HepG2 (cell line): Measurements from ENCODE around the gene PIEZO2. TPM values are rescaled to one million over a fixed set of nuclear protein-coding genes. Genes with fewer than 3 reads are reported as not detected.

ENCODE experiments used
- ATAC-seq: fragments of 200-7000 bp; cut with Tn5 transposase; 3 replicates; pipeline ENCODE4 v1.9.1; 2020; ENCODE audit warnings: mild to moderate bottlenecking, moderate library complexity
- BruUV-seq: library from RNA; stranded (reverse); fragments of 400-500 nt; replicated peaks from 2 replicates; lab custom pipeline; 2021; lab: Mats Ljungman, UMichigan
- CTCF ChIA-PET: fragments of 300-600 bp; formaldehyde crosslinking; extraction: SDS; loops from one replicate; lab custom pipeline; 2021; ENCODE audit warnings: low total read pairs, inconsistent platforms, low intra/inter-chr PET ratio; lab: Yijun Ruan, JAX
- POLR2A ChIA-PET: fragments of 350-600 bp; sonication (Branson Sonifier 250); formaldehyde crosslinking; loops from one replicate; lab custom pipeline; 2020; ENCODE audit warnings: antibody characterized with exemption, inconsistent platforms; lab: Yijun Ruan, JAX
- DNase-seq: peaks from one replicate; pipeline ENCODE4 v3.0.0-alpha.2; 2015; ENCODE audit warnings: low spot score
- FAIRE-seq: peaks from 3 replicates; lab custom pipeline; 2011; peaks lifted over from hg19 to GRCh38; lab: Jason Lieb, UNC
- H2AFZ ChIP-seq: one replicate; pipeline ENCODE4 v1.6.1; 2011; ENCODE audit warnings: low read length, inconsistent platforms
- H3K27ac ChIP-seq: fragments of 300-600 bp; 3 replicates; pipeline ENCODE4 v1.8.0; 2011; ENCODE audit warnings: mixed run types, mild to moderate bottlenecking, mixed read lengths, low read length, inconsistent platforms; ENCODE audit not compliant: insufficient read depth; ENCODE audit errors: extremely low read length
- H3K27me3 ChIP-seq, 2 experiments: fragments of 200-600 bp in 1 of 2; 2 replicates in 1 of 2; 3 replicates in 1 of 2; pipeline versions ENCODE4 v1.6.0 to v1.8.0; 2011; ENCODE audit warnings: low read length in 2 of 2, mild to moderate bottlenecking in 2 of 2, moderate library complexity in 2 of 2, inconsistent platforms in 1 of 2; ENCODE audit not compliant: insufficient read depth in 2 of 2, control insufficient read depth in 1 of 2
- H3K36me3 ChIP-seq, 2 experiments: fragments of 200-600 bp in 1 of 2; replicated peaks in 1 of 2; 2 replicates in 1 of 2; 3 replicates in 1 of 2; pipeline versions ENCODE4 v1.5.1 to v1.8.0; 2011; ENCODE audit warnings: low read length in 2 of 2, inconsistent platforms in 1 of 2; ENCODE audit not compliant: insufficient read depth in 2 of 2, control insufficient read depth in 1 of 2
- H3K4me1 ChIP-seq: 2 replicates; pipeline ENCODE4 v1.5.1; 2012; ENCODE audit warnings: low read length, inconsistent platforms; ENCODE audit not compliant: insufficient read depth
- H3K4me2 ChIP-seq: 2 replicates; pipeline ENCODE4 v1.6.0; 2011; ENCODE audit warnings: low read depth, low read length, inconsistent platforms
- H3K4me3 ChIP-seq, 3 experiments: fragments of 200-600 bp in 1 of 3; sonication (generic), shearing (Covaris generic) in 1 of 3; replicated peaks in 1 of 3; 2 replicates each; pipeline ENCODE4 v1.5.1; 2011 to 2016; ENCODE audit warnings: low read length in 3 of 3, inconsistent platforms in 2 of 3, low read depth in 2 of 3, mild to moderate bottlenecking in 2 of 3, control low read depth in 1 of 3, mixed read lengths in 1 of 3; ENCODE audit not compliant: insufficient read depth in 1 of 3
- H3K79me2 ChIP-seq: one replicate; pipeline ENCODE4 v1.6.1; 2011; ENCODE audit warnings: low read length, inconsistent platforms; ENCODE audit not compliant: insufficient read depth
- H3K9ac ChIP-seq: 2 replicates; pipeline ENCODE4 v1.6.0; 2011; ENCODE audit warnings: mild to moderate bottlenecking, low read depth, low read length, inconsistent platforms; ENCODE audit not compliant: insufficient read depth
- H3K9me3 ChIP-seq: 2 replicates; pipeline ENCODE4 v1.5.1; 2012; ENCODE audit warnings: mild to moderate bottlenecking, low read length
- H4K20me1 ChIP-seq: 2 replicates; pipeline ENCODE4 v1.6.0; 2011; ENCODE audit warnings: inconsistent platforms, mild to moderate bottlenecking, low read length, moderate library complexity; ENCODE audit not compliant: insufficient read depth
- ARID5B ChIP-seq: IDR thresholded peaks from 2 replicates; pipeline ENCODE4 v1.4.0; 2020; ENCODE audit warnings: mild to moderate bottlenecking, missing genetic modification reagents
- ETV6 ChIP-seq: sonication (generic); formaldehyde crosslinking; conservative IDR thresholded peaks from 2 replicates; pipeline ENCODE4 v1.4.0; 2020; ENCODE audit warnings: missing genetic modification reagents
- FLYWCH1 ChIP-seq: sonication (generic); formaldehyde crosslinking; IDR thresholded peaks from 2 replicates; pipeline ENCODE4 v1.8.1; 2023; ENCODE audit warnings: mild to moderate bottlenecking, missing genetic modification reagents
- KDM2A ChIP-seq: sonication (generic); formaldehyde crosslinking; IDR thresholded peaks from 2 replicates; pipeline ENCODE4 v1.4.0; 2020; ENCODE audit warnings: low read depth, missing genetic modification reagents, borderline replicate concordance
- KLF11 ChIP-seq: IDR thresholded peaks from 2 replicates; pipeline ENCODE4 v1.6.1; 2016; ENCODE audit warnings: missing compliant biosample characterization
- RFX3 ChIP-seq: IDR thresholded peaks from 2 replicates; pipeline ENCODE4 v1.6.1; 2016; ENCODE audit warnings: missing biosample characterization, missing genetic modification reagents
- SOX13 ChIP-seq, 3 experiments: fragments of 450-650 bp in 1 of 3; sonication (generic) in 1 of 3; formaldehyde crosslinking in 1 of 3; IDR thresholded peaks in 2 of 3; conservative IDR thresholded peaks in 1 of 3; 2 replicates each; pipeline versions ENCODE4 v1.5.0 to v1.6.1; 2016 to 2020; ENCODE audit warnings: antibody characterized with exemption in 1 of 3, mild to moderate bottlenecking in 1 of 3, missing compliant biosample characterization in 1 of 3, missing genetic modification reagents in 1 of 3, moderate library complexity in 1 of 3
- SRSF4 ChIP-seq: fragments of 200-400 bp; formaldehyde crosslinking; IDR thresholded peaks from one replicate; pipeline ENCODE4 v1.6.1; 2018; ENCODE audit warnings: mild to moderate bottlenecking, low read depth, low read length, moderate library complexity; ENCODE audit not compliant: poor library complexity, severe bottlenecking
- SSRP1 ChIP-seq: IDR thresholded peaks from 2 replicates; pipeline ENCODE4 v1.6.1; 2016; ENCODE audit warnings: control low read depth
- ZKSCAN1 ChIP-seq: fragments of 150-350 bp; IDR thresholded peaks from 2 replicates; pipeline ENCODE4 v1.6.1; 2014; ENCODE audit warnings: low read length
- WGBS: methylation state at CpG from one replicate; pipeline ENCODE4 v1.1.6; 2017; ENCODE audit warnings: low lambda C conversion rate; 5-methylcytosine and 5-hydroxymethylcytosine counted together
- in situ Hi-C: cut with HindIII; loops from 2 replicates; pipeline ENCODE4 v1.10.0; 2017; ENCODE audit warnings: low pct_unique_long_range_greater_than_20kb; ENCODE audit not compliant: extremely low pct_ligation_motif_present
- intact Hi-C: fragments of 100-400 bp; cut with micrococcal nuclease; formaldehyde crosslinking; loops from one replicate; pipeline ENCODE4 v1.10.0; 2022; ENCODE audit not compliant: unreplicated experiment
- polyA plus RNA-seq, 8 experiments: library from polyadenylated mRNA; depleted of rRNA in 3 of 8; stranded (reverse) in 7 of 8; unstranded in 1 of 8; fragments of >200 nt; fragmentation: Illumina TruSeq in 4 of 8; extraction: Trizol in 4 of 8; gene quantifications; 2 replicates each; pipeline versions ENCODE4 v1.2.1 to v1.2.3, GENCODE V29; 2011 to 2016; ENCODE audit warnings: low read depth in 4 of 8, missing spikeins in 1 of 8, mixed read lengths in 1 of 8; ENCODE audit not compliant: insufficient read depth in 1 of 8
- total RNA-seq, 5 experiments: library from RNA; depleted of rRNA; stranded (reverse); fragments of >200 nt; fragmentation: Illumina TruSeq; extraction: Trizol; gene quantifications; 2 replicates each; pipeline ENCODE4 v1.2.3, GENCODE V29; 2016; ENCODE audit warnings: low read depth in 1 of 5
- TF ChIP-seq, protein P1 (sequence below): sonication (generic); formaldehyde crosslinking; IDR thresholded peaks from 2 replicates; pipeline ENCODE4 v1.4.0; 2020; ENCODE audit warnings: missing genetic modification reagents, borderline replicate concordance

Gene PIEZO2
- total and polyA plus RNA-seq, 2 of the 13 experiments (the other 11 are each of a cell fraction or from before 2014, with no cell fraction given) = 15.2 to 27.2 TPM

- Histone ChIP-seq H2AFZ (no peak overlapping the region), H3K4me1 (no peaks in the 10 kb centered on the region), H3K27me3 (no peaks in the 10 kb centered on the region), H3K9ac (no peak overlapping the region), H3K27ac (no peak overlapping the region), H4K20me1 (no peaks in the 10 kb centered on the region), H3K36me3 (peaks cover 0 to 6% of the 10 kb centered on the region in 2 experiments; a peak in 1 of 5 replicates), H3K4me3 (no peak overlapping the region), H3K79me2 (no peaks in the 10 kb centered on the region), H3K4me2 (no peak overlapping the region), H3K9me3 (no peaks in the 10 kb centered on the region)
- TF ChIP-seq, protein P1, sequence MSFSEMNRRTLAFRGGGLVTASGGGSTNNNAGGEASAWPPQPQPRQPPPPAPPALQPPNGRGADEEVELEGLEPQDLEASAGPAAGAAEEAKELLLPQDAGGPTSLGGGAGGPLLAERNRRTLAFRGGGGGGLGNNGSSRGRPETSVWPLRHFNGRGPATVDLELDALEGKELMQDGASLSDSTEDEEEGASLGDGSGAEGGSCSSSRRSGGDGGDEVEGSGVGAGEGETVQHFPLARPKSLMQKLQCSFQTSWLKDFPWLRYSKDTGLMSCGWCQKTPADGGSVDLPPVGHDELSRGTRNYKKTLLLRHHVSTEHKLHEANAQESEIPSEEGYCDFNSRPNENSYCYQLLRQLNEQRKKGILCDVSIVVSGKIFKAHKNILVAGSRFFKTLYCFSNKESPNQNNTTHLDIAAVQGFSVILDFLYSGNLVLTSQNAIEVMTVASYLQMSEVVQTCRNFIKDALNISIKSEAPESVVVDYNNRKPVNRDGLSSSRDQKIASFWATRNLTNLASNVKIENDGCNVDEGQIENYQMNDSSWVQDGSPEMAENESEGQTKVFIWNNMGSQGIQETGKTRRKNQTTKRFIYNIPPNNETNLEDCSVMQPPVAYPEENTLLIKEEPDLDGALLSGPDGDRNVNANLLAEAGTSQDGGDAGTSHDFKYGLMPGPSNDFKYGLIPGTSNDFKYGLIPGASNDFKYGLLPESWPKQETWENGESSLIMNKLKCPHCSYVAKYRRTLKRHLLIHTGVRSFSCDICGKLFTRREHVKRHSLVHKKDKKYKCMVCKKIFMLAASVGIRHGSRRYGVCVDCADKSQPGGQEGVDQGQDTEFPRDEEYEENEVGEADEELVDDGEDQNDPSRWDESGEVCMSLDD (CRISPR knock-in tag) = no peak
- TF ChIP-seq ETV6 (CRISPR knock-in tag) (no peak), KLF11 (no peak), RFX3 (CRISPR knock-in tag) (no peak), ZKSCAN1 (no peak), FLYWCH1 (CRISPR knock-in tag) (no peak), SSRP1 (CRISPR knock-in tag) (no peak), ARID5B (CRISPR knock-in tag) (no peak), SOX13 (IDR thresholded peaks at IDR 0.05) (no peak), SOX13 (CRISPR knock-in tag; conservative IDR thresholded peaks at IDR 0.05 in 1 of 2, IDR thresholded peaks at IDR 0.05 in 1 of 2) (no peak), SRSF4 (no peak), KDM2A (CRISPR knock-in tag) (no peak)
- ATAC-seq (no peak), FAIRE-seq (no peak), DNase-seq (no peak)
- BruUV-seq = no TSS peak
- 73% methylated on average over 7 of the region's 7 CpGs for WGBS
- POLR2A ChIA-PET = no interaction called here
- in situ Hi-C loops = no loop called here
- intact Hi-C loops = no loop called here
- CTCF ChIA-PET = no interaction called here
Measured at GRCh38 chr18:10690366-10690765, 459.0 kb downstream of the PIEZO2 start.
